LHCN-M2 (cell line): ENCODE measurements around the gene IFNA6. TPM values are rescaled to one million over a fixed set of nuclear protein-coding genes. Genes with fewer than 3 reads are reported as not detected.

Source experiments
- DNase-seq: peaks from one replicate; pipeline ENCODE4 v3.0.0-alpha.2; 2012; ENCODE audit warnings: low read depth
- total RNA-seq: library from RNA; depleted of rRNA; stranded (reverse); fragments of >200 nt; gene quantifications from 2 replicates; pipeline ENCODE4 v1.2.3, GENCODE V29; 2014; rRNA removed

Gene IFNA6
- total RNA-seq, 1 experiment from 2014 or later, result not detected

GRCh38 chr9:21331676-21332402 is 18.8 kb downstream of the IFNA6 start:
- DNase-seq, result no peak

GRCh38 chr9:21326526-21327139 is 24.1 kb downstream of the IFNA6 start:
- peak; percentile 41 for DNase-seq

GRCh38 chr9:21324047-21324446 is 26.6 kb downstream of the IFNA6 start:
- peak; percentile 8 for DNase-seq

- DNase-seq, result no peak
These were observed 27.7 kb downstream of the IFNA6 start for GRCh38 chr9:21322911-21323461.

- no peak for DNase-seq
These were observed 30.2 kb downstream of the IFNA6 start for GRCh38 chr9:21320465-21320864.

GRCh38 chr9:21317956-21318923 is 32.4 kb downstream of the IFNA6 start:
- DNase-seq, result peak; percentile 48

GRCh38 chr9:21316860-21317259 is 33.8 kb downstream of the IFNA6 start:
- no peak for DNase-seq

GRCh38 chr9:21316032-21316842 is 34.5 kb downstream of the IFNA6 start:
- no peak for DNase-seq

- DNase-seq, result no peak
These were observed 36.5 kb downstream of the IFNA6 start for GRCh38 chr9:21314152-21314551.

- no peak for DNase-seq
These were observed 38.8 kb downstream of the IFNA6 start for GRCh38 chr9:21311889-21312288.

GRCh38 chr9:21305213-21305612 is 45.5 kb downstream of the IFNA6 start, which contains the start of gene IFNA5:
IFNA5 (minus strand) TSS chr9:21305313; CDS start chr9:21305256, 57 bp downstream.
- no peak for DNase-seq

Other genes starting within 250 kb of the IFNA6 start
- gene IFNW1, start 209.1 kb downstream of the IFNA6 start, total RNA-seq, result not detected in 2 replicates
- gene IFNA21, start 184.2 kb downstream of the IFNA6 start, total RNA-seq, result not detected in 2 replicates
- gene IFNA4, start 163.3 kb downstream of the IFNA6 start, total RNA-seq, result not detected in 2 replicates
- gene IFNA7, start 148.7 kb downstream of the IFNA6 start, total RNA-seq, result not detected in 2 replicates
- gene IFNA10, start 143.7 kb downstream of the IFNA6 start, total RNA-seq, result not detected in 2 replicates
- gene IFNA16, start 133.6 kb downstream of the IFNA6 start, total RNA-seq, result not detected in 2 replicates
- gene IFNA17, start 122.7 kb downstream of the IFNA6 start, total RNA-seq, result not detected in 2 replicates
- not detected in 2 replicates for gene IFNA14, start 110.9 kb downstream of the IFNA6 start, total RNA-seq
- gene IFNA5, start 45.6 kb downstream of the IFNA6 start, total RNA-seq, result not detected in 2 replicates
- gene KLHL9, start 15.5 kb downstream of the IFNA6 start, total RNA-seq, result 35.5 and 39.4 TPM in 2 replicates
- not detected in 2 replicates for gene IFNA13, start 17.2 kb upstream of the IFNA6 start, total RNA-seq
- not detected in 2 replicates for gene IFNA2, start 34.5 kb upstream of the IFNA6 start, total RNA-seq
- gene IFNA8, start 58.2 kb upstream of the IFNA6 start, total RNA-seq, result not detected in 2 replicates
- not detected in 2 replicates for gene IFNA1, start 89.6 kb upstream of the IFNA6 start, total RNA-seq
- gene IFNE, start 131.4 kb upstream of the IFNA6 start, total RNA-seq, result 0.75 and 1.7 TPM in 2 replicates